ENCODE results near the gene NLK.

Gene NLK

DNA sequence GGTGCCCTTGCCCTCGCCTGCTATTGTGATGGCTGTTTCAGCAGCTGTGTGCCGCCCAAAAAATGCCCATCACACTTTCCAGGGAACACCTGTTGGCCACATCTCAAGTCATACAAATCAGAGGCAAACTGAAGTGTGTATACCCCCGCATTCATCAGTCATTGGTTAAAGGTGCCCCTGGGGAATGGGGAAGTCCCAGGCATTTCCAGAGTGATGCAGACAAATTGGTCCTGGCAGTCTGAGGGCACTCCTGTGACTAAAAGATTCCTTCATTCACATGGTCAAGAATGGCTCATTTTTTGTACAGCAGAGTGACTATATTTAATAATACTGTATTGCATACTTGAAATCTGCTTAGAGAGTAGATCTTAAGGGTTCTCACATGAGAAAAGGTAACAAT, 173.6 kb downstream of the NLK start:
- H3K4me3 ChIP-seq (ENCODE audit: low read depth in 1 of 2, low read length in 1 of 2), result no peak overlapping the region
- no peaks in the 10 kb centered on the region for H3K9me3 ChIP-seq
- H3K36me3 ChIP-seq, result no peaks in the 10 kb centered on the region
- TF ChIP-seq, protein P1, sequence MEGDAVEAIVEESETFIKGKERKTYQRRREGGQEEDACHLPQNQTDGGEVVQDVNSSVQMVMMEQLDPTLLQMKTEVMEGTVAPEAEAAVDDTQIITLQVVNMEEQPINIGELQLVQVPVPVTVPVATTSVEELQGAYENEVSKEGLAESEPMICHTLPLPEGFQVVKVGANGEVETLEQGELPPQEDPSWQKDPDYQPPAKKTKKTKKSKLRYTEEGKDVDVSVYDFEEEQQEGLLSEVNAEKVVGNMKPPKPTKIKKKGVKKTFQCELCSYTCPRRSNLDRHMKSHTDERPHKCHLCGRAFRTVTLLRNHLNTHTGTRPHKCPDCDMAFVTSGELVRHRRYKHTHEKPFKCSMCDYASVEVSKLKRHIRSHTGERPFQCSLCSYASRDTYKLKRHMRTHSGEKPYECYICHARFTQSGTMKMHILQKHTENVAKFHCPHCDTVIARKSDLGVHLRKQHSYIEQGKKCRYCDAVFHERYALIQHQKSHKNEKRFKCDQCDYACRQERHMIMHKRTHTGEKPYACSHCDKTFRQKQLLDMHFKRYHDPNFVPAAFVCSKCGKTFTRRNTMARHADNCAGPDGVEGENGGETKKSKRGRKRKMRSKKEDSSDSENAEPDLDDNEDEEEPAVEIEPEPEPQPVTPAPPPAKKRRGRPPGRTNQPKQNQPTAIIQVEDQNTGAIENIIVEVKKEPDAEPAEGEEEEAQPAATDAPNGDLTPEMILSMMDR (IDR thresholded peaks at IDR 0.05), result no peak
- H3K27me3 ChIP-seq, result no peaks in the 10 kb centered on the region
- H3K4me1 ChIP-seq (ENCODE audit: control insufficient read depth in 1 of 2, insufficient read depth in 1 of 2, low read depth in 1 of 2, low read length in 1 of 2), result no peaks in the 10 kb centered on the region
- H3K27ac ChIP-seq, result no peak overlapping the region

DNA sequence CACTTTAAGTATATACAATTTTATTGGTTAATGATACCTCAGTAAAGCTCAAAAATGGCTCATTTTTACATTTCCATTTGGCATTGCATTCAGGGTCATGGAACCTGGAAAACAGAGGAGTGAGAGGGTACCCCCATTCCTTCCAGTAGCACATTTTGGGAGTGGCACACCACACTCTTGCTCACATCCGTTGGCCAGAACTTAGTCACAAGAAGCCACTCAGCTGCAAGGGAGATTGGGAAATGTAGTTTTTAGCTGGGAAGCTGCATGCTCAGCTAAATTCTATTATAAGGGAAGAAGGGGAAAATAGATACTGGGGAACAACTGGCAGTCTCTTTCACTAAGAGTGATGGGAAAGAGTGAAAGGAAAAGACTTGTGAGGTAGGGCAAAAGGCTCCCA, 174.1 kb downstream of the NLK start:
- TF ChIP-seq, protein P1 (IDR thresholded peaks at IDR 0.05), result no peak
- Histone ChIP-seq H3K9me3 (no peaks in the 10 kb centered on the region), H3K27me3 (no peaks in the 10 kb centered on the region), H3K36me3 (no peaks in the 10 kb centered on the region), H3K27ac (no peak overlapping the region), H3K4me3 (ENCODE audit: low read depth in 1 of 2, low read length in 1 of 2) (no peak overlapping the region), H3K4me1 (ENCODE audit: control insufficient read depth in 1 of 2, insufficient read depth in 1 of 2, low read depth in 1 of 2, low read length in 1 of 2) (no peaks in the 10 kb centered on the region)

DNA sequence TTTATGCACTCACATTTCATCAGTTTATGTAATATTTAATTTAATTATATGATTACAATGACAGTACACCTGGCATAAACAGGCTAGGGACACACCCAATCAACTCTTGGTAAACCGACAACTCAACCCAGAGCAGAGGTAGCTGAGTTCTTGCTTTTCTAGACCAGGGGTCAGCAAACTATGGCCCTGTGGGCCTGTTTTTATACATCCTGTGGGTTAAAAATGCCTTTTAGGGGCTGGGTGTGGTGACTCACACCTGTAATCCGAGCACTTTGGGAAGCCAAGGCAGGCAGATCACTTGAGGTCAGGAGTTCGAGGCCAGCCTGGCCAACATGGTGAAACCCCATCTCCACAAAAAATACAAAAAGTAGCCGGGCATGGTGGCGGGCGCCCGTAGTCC, 177.3 kb downstream of the NLK start:
- H3K4me1 ChIP-seq (ENCODE audit: control insufficient read depth in 1 of 2, insufficient read depth in 1 of 2, low read depth in 1 of 2, low read length in 1 of 2), result no peaks in the 10 kb centered on the region

DNA sequence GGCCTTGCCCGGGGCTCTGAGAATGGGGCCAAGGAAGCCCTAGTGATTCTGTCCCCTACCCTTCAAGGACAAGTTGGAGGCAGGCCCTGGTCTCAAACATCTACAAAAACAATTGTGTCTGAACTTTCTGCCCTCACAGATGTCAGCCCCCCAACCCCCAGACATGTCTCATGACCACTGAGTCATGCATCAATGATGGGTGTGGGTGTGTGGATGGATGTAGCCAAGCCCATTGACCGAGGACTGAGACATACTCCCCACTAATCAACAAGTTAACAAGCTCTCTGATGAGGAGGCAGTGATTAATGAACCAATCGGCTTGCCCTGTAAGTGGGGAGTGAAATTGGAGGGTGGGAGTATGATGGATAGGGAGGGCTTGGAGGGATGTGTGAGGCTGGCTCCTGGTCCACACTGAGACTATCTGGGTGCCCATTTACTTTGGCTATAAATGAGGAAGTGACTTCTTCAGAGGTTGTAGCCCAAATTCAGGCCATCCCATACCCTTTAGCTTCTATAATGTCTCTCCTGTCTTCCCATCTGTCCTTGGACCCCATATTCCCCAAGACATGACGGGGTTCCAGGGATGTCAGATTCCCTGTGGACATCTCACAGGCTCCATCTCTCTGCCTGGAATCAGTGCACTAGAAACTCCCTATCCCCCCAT, 179.4 kb downstream of the NLK start:
- Histone ChIP-seq H3K27me3 (peaks cover 17% of the 10 kb centered on the region), H3K36me3 (no peaks in the 10 kb centered on the region), H3K4me3 (ENCODE audit: low read depth in 1 of 2, low read length in 1 of 2) (no peak overlapping the region), H3K4me1 (ENCODE audit: control insufficient read depth in 1 of 2, insufficient read depth in 1 of 2, low read depth in 1 of 2, low read length in 1 of 2) (no peaks in the 10 kb centered on the region), H3K9me3 (no peaks in the 10 kb centered on the region), H3K27ac (no peak overlapping the region)
- TF ChIP-seq, protein P1 (IDR thresholded peaks at IDR 0.05), result no peak

More for the DNA sequence above, 177.3 kb downstream of the NLK start:
- TF ChIP-seq, protein P1 (IDR thresholded peaks at IDR 0.05), result no peak
- H3K9me3 ChIP-seq, result no peaks in the 10 kb centered on the region
- H3K4me3 ChIP-seq (ENCODE audit: low read depth in 1 of 2, low read length in 1 of 2), result no peak overlapping the region
- no peak overlapping the region for H3K27ac ChIP-seq
- no peaks in the 10 kb centered on the region for H3K27me3 ChIP-seq
- no peaks in the 10 kb centered on the region for H3K36me3 ChIP-seq

DNA sequence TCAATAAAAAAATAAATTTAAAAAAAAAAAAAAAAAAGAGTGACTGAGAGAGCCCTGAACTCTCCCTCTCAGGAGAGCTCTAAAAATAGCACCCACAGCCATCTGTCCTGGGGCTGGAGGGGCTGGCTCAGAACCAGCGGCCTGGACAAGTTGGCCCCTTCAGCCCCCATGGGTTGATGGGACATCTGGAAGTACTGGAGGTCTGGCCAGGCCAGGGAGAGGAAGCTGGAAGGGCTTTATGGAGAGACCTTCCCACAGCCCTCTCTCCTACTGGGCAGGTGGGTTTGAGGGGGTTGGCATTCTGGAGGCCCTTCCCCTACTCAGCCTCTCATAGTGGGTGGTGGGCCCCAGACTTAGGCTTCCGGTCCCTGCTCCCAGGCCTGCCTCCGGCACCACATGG, 182.8 kb downstream of the NLK start:
- no peak overlapping the region for H3K4me3 ChIP-seq (ENCODE audit: low read depth in 1 of 2, low read length in 1 of 2)
- H3K4me1 ChIP-seq (ENCODE audit: control insufficient read depth in 1 of 2, insufficient read depth in 1 of 2, low read depth in 1 of 2, low read length in 1 of 2), result peaks cover 12 to 13% of the 10 kb centered on the region in 2 experiments
- H3K36me3 ChIP-seq, result no peaks in the 10 kb centered on the region
- H3K27ac ChIP-seq, result no peak overlapping the region
- no peaks in the 10 kb centered on the region for H3K9me3 ChIP-seq
- TF ChIP-seq, protein P1 (IDR thresholded peaks at IDR 0.05), result no peak
- H3K27me3 ChIP-seq, result peaks cover 51% of the 10 kb centered on the region
